Stimulated activated CD4-positive, alpha-beta T cell treated with anti-CD3 and anti-CD28 coated beads, Interleukin-1b, Interleukin-23, amount 100 ng/mL, for 1 hour (primary cell): ENCODE measurements around the gene LBHD1.
"Not testable (repeated sequence)": the region's sequence is repeated elsewhere in the genome, so short reads cannot be mapped to it uniquely, and the experiment has no call there.

Source experiments
- DNase-seq, 2 donors: peaks; one replicate each; pipeline ENCODE4 v3.0.0-alpha.2; 2020; ENCODE audit warnings: low read depth in 2 of 2

Gene LBHD1

DNA sequence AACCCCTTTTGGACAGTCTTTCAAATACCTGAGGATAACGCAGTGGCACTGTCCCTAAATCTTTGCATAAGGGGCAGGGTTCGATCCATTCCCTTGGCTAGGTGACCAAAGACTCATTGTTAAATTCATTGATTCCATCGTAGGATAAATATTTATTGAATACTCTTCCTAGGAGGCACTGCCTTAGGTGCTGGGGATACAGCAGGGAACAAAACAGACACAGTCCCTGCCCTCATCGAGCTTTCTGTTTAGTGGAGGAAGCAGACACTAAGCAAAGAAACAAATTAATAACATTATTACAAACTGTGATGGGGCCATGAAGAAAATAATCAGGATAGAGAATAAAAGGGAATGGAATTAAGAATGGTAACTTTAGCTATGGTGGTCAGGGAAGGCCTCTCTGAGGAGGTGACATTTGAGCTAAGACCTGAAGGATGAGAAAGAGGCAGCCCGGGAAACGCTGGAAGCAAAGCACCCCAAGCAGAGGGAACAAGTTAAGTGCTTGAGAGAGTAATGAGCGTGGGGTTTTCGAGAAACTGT is 51.0 kb downstream of the LBHD1 start:
- no peak for DNase-seq

DNA sequence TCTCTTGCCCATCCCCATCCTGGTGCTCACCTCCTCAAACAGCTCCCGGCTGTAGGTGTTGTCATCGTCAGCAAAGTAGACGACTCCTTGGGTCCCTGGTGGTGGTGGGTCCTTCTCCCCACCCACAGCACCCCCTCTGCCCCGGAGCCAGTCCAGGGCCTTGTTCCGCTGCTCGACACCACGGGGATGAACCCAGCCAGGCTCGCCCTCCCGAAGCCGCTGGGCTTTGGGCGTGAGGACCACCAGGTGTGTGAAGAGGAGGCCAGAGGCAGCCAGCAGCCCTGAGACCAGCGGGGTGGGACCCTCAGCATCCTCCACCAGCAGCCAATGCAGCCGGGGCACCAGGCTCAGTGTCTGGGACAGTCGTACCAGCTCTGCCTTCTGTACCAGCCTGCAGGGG is 55.1 kb downstream of the LBHD1 start:
- not testable (repeated sequence) for DNase-seq

DNA sequence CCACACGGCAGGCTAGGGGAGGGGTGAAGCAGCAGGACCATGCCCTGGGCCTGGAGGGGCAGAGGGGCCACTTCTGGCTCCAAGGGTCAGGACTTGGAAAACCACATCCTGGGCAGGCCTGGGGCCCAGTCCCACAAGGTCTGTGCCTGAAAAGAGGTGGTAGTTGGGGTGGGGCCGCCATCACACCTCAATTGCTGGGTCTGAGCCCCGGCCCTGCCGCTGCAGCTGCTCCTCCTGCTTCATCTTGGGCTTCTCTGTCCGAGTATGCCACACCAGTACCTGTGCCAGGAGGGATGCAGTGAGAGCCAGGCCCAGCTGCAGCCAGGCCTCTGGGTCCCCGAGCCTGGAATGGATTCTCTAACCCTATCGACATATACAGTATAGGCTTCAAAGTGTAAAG is 56.5 kb downstream of the LBHD1 start:
- DNase-seq = no peak

DNA sequence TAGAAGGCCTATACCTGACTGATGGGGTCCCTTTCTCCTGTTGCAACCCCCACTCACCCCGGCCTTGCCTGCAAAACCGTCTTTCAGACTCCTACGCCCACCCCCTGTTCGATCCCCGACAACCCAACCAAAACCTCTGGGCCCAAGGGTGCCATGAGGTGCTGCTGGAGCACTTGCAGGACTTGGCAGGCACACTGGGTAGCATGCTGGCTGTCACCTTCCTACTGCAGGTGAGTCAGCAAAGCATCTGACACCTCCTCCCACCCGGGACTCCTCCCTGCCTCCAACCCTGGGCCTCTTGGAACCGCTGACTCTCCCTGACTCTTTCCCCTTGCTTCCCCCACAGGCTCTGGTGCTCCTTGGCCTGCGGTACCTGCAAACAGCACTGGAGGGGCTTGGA is 57.8 kb downstream of the LBHD1 start:
- no peak for DNase-seq

DNA sequence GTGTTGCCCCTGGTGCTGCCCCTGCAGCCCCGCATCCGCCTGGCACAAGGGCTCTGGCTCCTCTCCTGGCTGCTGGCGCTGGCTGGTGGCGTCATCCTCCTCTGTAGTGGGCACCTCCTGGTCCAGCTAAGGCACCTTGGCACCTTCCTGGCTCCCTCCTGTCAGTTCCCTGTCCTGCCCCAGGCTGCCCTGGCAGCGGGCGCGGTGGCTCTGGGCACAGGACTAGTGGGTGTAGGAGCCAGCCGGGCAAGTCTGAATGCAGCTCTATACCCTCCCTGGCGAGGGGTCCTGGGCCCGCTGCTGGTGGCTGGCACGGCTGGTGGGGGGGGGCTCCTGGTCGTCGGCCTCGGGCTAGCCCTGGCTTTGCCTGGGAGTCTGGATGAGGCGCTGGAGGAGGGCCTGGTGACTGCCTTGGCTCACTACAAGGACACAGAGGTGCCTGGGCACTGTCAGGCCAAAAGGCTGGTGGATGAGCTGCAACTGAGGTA is 58.7 kb downstream of the LBHD1 start:
- DNase-seq = no peak
